Activated CD4-positive, alpha-beta T cell treated with anti-CD3 and anti-CD28 coated beads, Interleukin-2, amount 10 ng/mL, durations not matched to agents 24 days and 14 days (primary cell): Measurements from ENCODE around the gene GJB6. TPM values are rescaled to one million over a fixed set of nuclear protein-coding genes. Genes with fewer than 3 reads are reported as not detected.
A peak's percentile ranks its signal among the peaks of the same experiment; 100 is the strongest.
"Not testable (repeated sequence)": the region's sequence is repeated elsewhere in the genome, so short reads cannot be mapped to it uniquely, and the experiment has no call there.

Experiments
- DNase-seq: peaks from one replicate; pipeline ENCODE4 v3.0.0; 2022
- H3K27ac Mint-ChIP-seq: one replicate; pipeline ENCODE4 v1.8.0; 2022; ENCODE audit warnings: mild to moderate bottlenecking, mixed read lengths
- H3K27me3 Mint-ChIP-seq: one replicate; pipeline ENCODE4 v1.8.0; 2022; ENCODE audit warnings: mixed read lengths
- H3K36me3 Mint-ChIP-seq: one replicate; pipeline ENCODE4 v1.8.0; 2022; ENCODE audit warnings: low read depth, mild to moderate bottlenecking, mixed read lengths
- H3K4me1 Mint-ChIP-seq: one replicate; pipeline ENCODE4 v1.8.0; 2021; ENCODE audit warnings: mixed read lengths
- H3K4me3 Mint-ChIP-seq: one replicate; pipeline ENCODE4 v1.8.0; 2022; ENCODE audit warnings: mild to moderate bottlenecking, moderate library complexity, mixed read lengths
- H3K9me3 Mint-ChIP-seq: one replicate; pipeline ENCODE4 v1.8.0; 2021; ENCODE audit warnings: mixed read lengths
- intact Hi-C: fragments of 100-400 bp; cut with micrococcal nuclease; formaldehyde crosslinking; loops from one replicate; pipeline ENCODE4 v1.15.1; 2023
- total RNA-seq: library from RNA; stranded (reverse); gene quantifications from 2 replicates; pipeline ENCODE4 v1.2.3, GENCODE V29; 2022

Gene GJB6
- 0.91 and 1.2 TPM in 2 replicates for total RNA-seq

- DNase-seq = peak; percentile 74
- Mint-ChIP-seq H3K27me3 (peaks cover 50% of the 10 kb centered on the region), H3K36me3 (no peaks in the 10 kb centered on the region), H3K27ac (peak within 1 kb of the TSS; percentile 39), H3K4me3 (peak within 1 kb of the TSS; percentile 81), H3K9me3 (no peaks in the 10 kb centered on the region), H3K4me1 (peaks cover 7% of the 10 kb centered on the region)
- intact Hi-C loops = no loop called here
Measured at GRCh38 chr13:20231839-20232555, at the start of gene GJB6. Gene GJB6 (minus strand): TSS chr13:20232319. CDS start chr13:20223480, 8,839 bp downstream.

- H3K27ac Mint-ChIP-seq, intact Hi-C loops, H3K9me3 Mint-ChIP-seq, H3K27me3 Mint-ChIP-seq, DNase-seq, H3K4me3 Mint-ChIP-seq, H3K4me1 Mint-ChIP-seq, H3K36me3 Mint-ChIP-seq: not testable (repeated sequence)
Measured at GRCh38 chr13:20276901-20277300, 44.8 kb upstream of the GJB6 start.

GRCh38 chr13:20274466-20274865, 42.3 kb upstream of the GJB6 start:
- intact Hi-C loops = no loop called here
- no peaks in the 10 kb centered on the region for H3K9me3 Mint-ChIP-seq
- peaks cover 9% of the 10 kb centered on the region for H3K27me3 Mint-ChIP-seq

GRCh38 chr13:20272588-20273171, 40.6 kb upstream of the GJB6 start:
- no peaks in the 10 kb centered on the region for H3K9me3 Mint-ChIP-seq
- no peak for DNase-seq
- no peak overlapping the region for H3K27ac Mint-ChIP-seq
- H3K4me3 Mint-ChIP-seq = no peak overlapping the region
- peaks cover 8% of the 10 kb centered on the region for H3K27me3 Mint-ChIP-seq
- H3K36me3 Mint-ChIP-seq = no peaks in the 10 kb centered on the region
- H3K4me1 Mint-ChIP-seq = no peaks in the 10 kb centered on the region
- intact Hi-C loops = no loop called here

More at GRCh38 chr13:20274466-20274865, 42.3 kb upstream of the GJB6 start:
- no peaks in the 10 kb centered on the region for H3K36me3 Mint-ChIP-seq
- no peaks in the 10 kb centered on the region for H3K4me1 Mint-ChIP-seq
- no peak overlapping the region for H3K27ac Mint-ChIP-seq
- no peak for DNase-seq
- H3K4me3 Mint-ChIP-seq = no peak overlapping the region

GRCh38 chr13:20272104-20272503, 40.0 kb upstream of the GJB6 start:
- Mint-ChIP-seq H3K4me3 (no peak overlapping the region), H3K9me3 (no peaks in the 10 kb centered on the region), H3K27ac (no peak overlapping the region), H3K36me3 (no peaks in the 10 kb centered on the region), H3K27me3 (peaks cover 7% of the 10 kb centered on the region), H3K4me1 (no peaks in the 10 kb centered on the region)
- intact Hi-C loops = no loop called here
- DNase-seq = no peak

- Mint-ChIP-seq H3K4me1 (no peaks in the 10 kb centered on the region), H3K27ac (no peak overlapping the region), H3K27me3 (peaks cover 7% of the 10 kb centered on the region), H3K36me3 (no peaks in the 10 kb centered on the region), H3K9me3 (no peaks in the 10 kb centered on the region), H3K4me3 (no peak overlapping the region)
- no peak for DNase-seq
- intact Hi-C loops = no loop called here
Measured at GRCh38 chr13:20271441-20271840, 39.3 kb upstream of the GJB6 start.

GRCh38 chr13:20270163-20270865, 38.2 kb upstream of the GJB6 start:
- H3K36me3 Mint-ChIP-seq = no peaks in the 10 kb centered on the region
- no peaks in the 10 kb centered on the region for H3K9me3 Mint-ChIP-seq
- H3K27ac Mint-ChIP-seq = no peak overlapping the region
- H3K4me1 Mint-ChIP-seq = no peaks in the 10 kb centered on the region
- intact Hi-C loops = no loop called here
- H3K4me3 Mint-ChIP-seq = no peak overlapping the region
- H3K27me3 Mint-ChIP-seq = peaks cover 7% of the 10 kb centered on the region
- DNase-seq = no peak

- Mint-ChIP-seq H3K27ac (no peak overlapping the region), H3K4me3 (no peak overlapping the region), H3K36me3 (no peaks in the 10 kb centered on the region), H3K9me3 (no peaks in the 10 kb centered on the region), H3K27me3 (peaks cover 5% of the 10 kb centered on the region), H3K4me1 (peaks cover 9% of the 10 kb centered on the region)
- intact Hi-C loops = no loop called here
- DNase-seq = no peak
Measured at GRCh38 chr13:20264271-20265018, 32.3 kb upstream of the GJB6 start.

- peaks cover 9% of the 10 kb centered on the region for H3K4me1 Mint-ChIP-seq
- H3K27me3 Mint-ChIP-seq = peaks cover 7% of the 10 kb centered on the region
- no peak overlapping the region for H3K4me3 Mint-ChIP-seq
- H3K36me3 Mint-ChIP-seq = no peaks in the 10 kb centered on the region
- H3K27ac Mint-ChIP-seq = no peak overlapping the region
- no peak for DNase-seq
- intact Hi-C loops = no loop called here
- H3K9me3 Mint-ChIP-seq = no peaks in the 10 kb centered on the region
Measured at GRCh38 chr13:20263393-20264044, 31.4 kb upstream of the GJB6 start.

- Mint-ChIP-seq H3K27ac (no peak overlapping the region), H3K4me3 (no peak overlapping the region), H3K27me3 (peaks cover 24% of the 10 kb centered on the region), H3K4me1 (peaks cover 3% of the 10 kb centered on the region), H3K9me3 (no peaks in the 10 kb centered on the region), H3K36me3 (no peaks in the 10 kb centered on the region)
- no peak for DNase-seq
- intact Hi-C loops = no loop called here
Measured at GRCh38 chr13:20258963-20259288, 26.8 kb upstream of the GJB6 start.

GRCh38 chr13:20258208-20258962, 26.3 kb upstream of the GJB6 start:
- H3K27ac Mint-ChIP-seq = no peak overlapping the region
- no peaks in the 10 kb centered on the region for H3K9me3 Mint-ChIP-seq
- H3K36me3 Mint-ChIP-seq = no peaks in the 10 kb centered on the region
- intact Hi-C loops = no loop called here
- no peak overlapping the region for H3K4me3 Mint-ChIP-seq
- DNase-seq = no peak
- no peaks in the 10 kb centered on the region for H3K4me1 Mint-ChIP-seq
- peaks cover 23% of the 10 kb centered on the region for H3K27me3 Mint-ChIP-seq

- Mint-ChIP-seq H3K36me3 (no peaks in the 10 kb centered on the region), H3K9me3 (no peaks in the 10 kb centered on the region), H3K4me3 (no peak overlapping the region), H3K27ac (no peak overlapping the region), H3K27me3 (peaks cover 30% of the 10 kb centered on the region), H3K4me1 (no peaks in the 10 kb centered on the region)
- intact Hi-C loops = no loop called here
- no peak for DNase-seq
Measured at GRCh38 chr13:20254076-20254475, 22.0 kb upstream of the GJB6 start.

GRCh38 chr13:20249913-20250312, 17.8 kb upstream of the GJB6 start:
- Mint-ChIP-seq H3K36me3 (no peaks in the 10 kb centered on the region), H3K4me3 (no peak overlapping the region), H3K9me3 (no peaks in the 10 kb centered on the region), H3K27me3 (peaks cover 16% of the 10 kb centered on the region), H3K27ac (no peak overlapping the region), H3K4me1 (no peaks in the 10 kb centered on the region)
- no peak for DNase-seq
- intact Hi-C loops = no loop called here
